HPDE6-E6E7 (cell line): ENCODE results near the gene CCNA1.

ENCODE experiments used
- DNase-seq: peaks from one replicate; pipeline ENCODE4 v3.0.0; 2011; ENCODE audit warnings: missing footprints; ENCODE audit errors: extremely low spot score

CCNA1 gene

GRCh38 chr13:36453516-36453915, 21.2 kb downstream of the CCNA1 start:
- DNase-seq, result no peak

DNA sequence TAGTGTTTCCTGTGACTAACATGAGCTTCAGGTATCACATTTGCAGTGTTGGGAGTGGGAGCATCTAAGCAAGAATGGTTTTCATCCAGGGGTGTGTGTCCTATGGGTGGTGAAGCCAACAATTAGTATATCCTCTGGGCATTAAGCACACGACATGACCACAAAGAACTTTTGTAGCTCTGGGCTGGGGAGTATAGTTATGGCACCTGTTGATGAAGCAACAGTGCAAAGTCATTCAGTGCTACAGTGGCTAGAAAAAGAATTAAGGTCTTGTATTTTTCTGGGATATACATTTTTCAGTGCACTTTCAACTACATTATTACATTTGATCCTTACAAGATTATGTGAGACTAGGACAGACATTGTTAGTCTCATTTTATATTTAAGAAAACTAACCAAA, 21.8 kb downstream of the CCNA1 start:
- no peak for DNase-seq

GRCh38 chr13:36454987-36455386, 22.7 kb downstream of the CCNA1 start:
- DNase-seq, result no peak

DNA sequence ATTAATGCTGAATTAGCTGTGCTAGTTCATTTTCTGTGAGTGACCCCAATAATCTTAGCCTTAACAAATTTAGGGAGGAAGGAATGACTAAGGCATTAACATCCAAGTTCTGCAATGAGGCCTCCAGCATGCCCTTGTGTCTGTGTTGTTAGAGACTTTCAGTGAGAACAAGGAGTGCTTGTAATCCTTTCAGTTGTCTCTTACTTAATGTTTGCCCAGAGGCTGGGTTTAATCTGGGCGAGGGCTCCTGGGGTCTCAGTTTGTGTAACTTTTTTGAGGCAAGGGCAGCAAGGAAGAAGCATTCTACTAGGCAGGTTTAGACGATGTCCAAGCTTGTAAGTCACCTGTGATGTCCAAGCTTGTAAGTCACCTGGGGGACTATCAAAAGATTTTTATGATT, 24.3 kb downstream of the CCNA1 start:
- no peak for DNase-seq

GRCh38 chr13:36461506-36461905, 29.2 kb downstream of the CCNA1 start:
- DNase-seq, result no peak

DNA sequence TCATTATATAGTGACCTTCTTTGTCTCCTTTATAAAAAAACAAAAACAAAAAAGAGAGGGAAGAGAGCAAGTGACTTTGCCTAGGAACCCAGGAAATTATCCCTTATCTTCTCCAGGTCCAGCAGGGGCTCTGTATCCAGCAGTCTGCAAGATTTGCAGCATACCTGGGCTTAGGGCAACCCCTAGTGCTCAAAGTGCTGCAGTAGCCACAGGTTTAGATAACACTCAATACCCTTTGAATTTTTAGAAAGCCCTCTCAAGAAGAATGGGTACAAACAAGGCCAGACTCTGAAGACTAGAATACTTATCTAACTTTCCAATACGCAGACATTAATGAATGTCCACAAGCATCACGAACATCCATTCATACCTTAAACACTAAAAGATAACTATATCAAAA, 43.2 kb downstream of the CCNA1 start:
- no peak for DNase-seq

- no peak for DNase-seq
These were observed 44.4 kb downstream of the CCNA1 start for GRCh38 chr13:36476661-36477060.

GRCh38 chr13:36480726-36481427, 48.6 kb downstream of the CCNA1 start:
- DNase-seq, result no peak

- DNase-seq, result no peak
These were observed 57.8 kb downstream of the CCNA1 start for GRCh38 chr13:36490055-36490454.
